GM13976 (cell line): Measurements from ENCODE around the gene DNAH6.

ENCODE experiments used
- DNase-seq: peaks from one replicate; pipeline ENCODE4 v3.0.0; 2012; ENCODE audit warnings: low spot score
- CTCF ChIP-seq: IDR thresholded peaks from 2 replicates; pipeline ENCODE4 v1.5.1; 2012; ENCODE audit warnings: borderline replicate concordance, mild to moderate bottlenecking; ENCODE audit not compliant: insufficient read depth; ENCODE audit errors: extremely low read depth, missing control alignments, control extremely low read depth
- in situ Hi-C: fragments of 300-500 bp; cut with MboI; formaldehyde crosslinking; loops from one replicate; pipeline ENCODE4 v1.12.0; 2022; ENCODE audit warnings: low sequenced_read_pairs, mixed read lengths, inconsistent platforms; ENCODE audit not compliant: unreplicated experiment

DNAH6 gene

GRCh38 chr2:84527137-84528129 lies 11.1 kb downstream of the DNAH6 start:
- in situ Hi-C loops, result no loop called here
- no peak for DNase-seq
- no peak for TF ChIP-seq CTCF

- no peak for TF ChIP-seq CTCF
- in situ Hi-C loops, result no loop called here
- no peak for DNase-seq
Observed at GRCh38 chr2:84532291-84532690, 16.0 kb downstream of the DNAH6 start.

- in situ Hi-C loops, result no loop called here
- no peak for DNase-seq
- TF ChIP-seq CTCF, result no peak
Observed at GRCh38 chr2:84534225-84534624, 17.9 kb downstream of the DNAH6 start.

GRCh38 chr2:84537251-84537650 lies 21.0 kb downstream of the DNAH6 start:
- no peak for DNase-seq
- in situ Hi-C loops, result no loop called here
- no peak for TF ChIP-seq CTCF

GRCh38 chr2:84539729-84540128 lies 23.4 kb downstream of the DNAH6 start:
- TF ChIP-seq CTCF, result no peak
- no peak for DNase-seq
- in situ Hi-C loops, result no loop called here

GRCh38 chr2:84545005-84545404 lies 28.7 kb downstream of the DNAH6 start:
- no peak for DNase-seq
- in situ Hi-C loops, result no loop called here
- no peak for TF ChIP-seq CTCF
